ENCODE measurements around the gene CAMK1D.
"Not testable (repeated sequence)": the region's sequence is repeated elsewhere in the genome, so short reads cannot be mapped to it uniquely, and the experiment has no call there.

CAMK1D gene

DNA sequence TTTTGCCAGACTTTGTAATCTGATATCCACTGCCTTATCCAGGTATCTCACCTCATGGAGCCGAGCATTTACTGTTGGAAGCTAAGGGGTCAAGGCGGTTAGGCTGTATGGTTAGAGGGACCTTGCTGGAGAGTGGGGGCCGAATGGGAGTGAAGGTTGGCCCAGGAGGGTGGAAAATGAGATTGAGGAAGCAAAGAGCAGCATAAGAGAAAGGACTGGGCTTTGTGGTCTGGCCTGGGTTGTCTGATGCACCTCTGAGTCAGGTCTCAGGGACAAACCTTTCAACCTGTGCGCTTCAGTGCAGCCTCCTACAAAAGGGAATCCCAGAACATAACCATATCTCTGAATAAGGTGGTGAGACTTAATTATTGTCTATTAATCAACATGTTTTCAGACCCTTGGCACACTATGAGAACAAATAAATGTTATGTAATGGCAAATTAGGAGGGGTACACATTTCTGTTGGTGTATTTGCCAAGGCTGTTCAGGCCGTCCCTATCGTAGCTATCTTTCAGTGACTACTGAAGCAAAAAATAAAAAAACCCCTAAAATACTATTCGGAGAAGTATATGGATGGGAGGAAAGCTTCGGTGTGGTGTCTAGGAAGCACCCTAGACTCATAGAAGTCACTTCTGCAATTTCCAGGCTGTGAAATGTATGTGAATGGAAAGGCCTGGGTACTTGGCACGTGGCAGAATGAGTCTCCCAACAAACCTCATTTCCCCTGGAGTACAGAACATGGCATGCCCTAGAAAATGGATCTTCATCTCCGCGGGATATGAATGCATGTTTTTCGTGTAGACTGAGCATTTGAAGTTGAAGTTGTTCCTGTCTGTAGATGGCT is 4.3 kb downstream of the CAMK1D start:
- H3K36me3 ChIP-seq (ENCODE audit: control insufficient read depth, insufficient read depth, low read length): no peaks in the 10 kb centered on the region
- H3K4me1 ChIP-seq (ENCODE audit: control insufficient read depth, insufficient read depth, low read length): peaks cover 21% of the 10 kb centered on the region
- no peaks in the 10 kb centered on the region for H3K9me3 ChIP-seq (ENCODE audit: control insufficient read depth, insufficient read depth, low read length)
- H3K27me3 ChIP-seq (ENCODE audit: control insufficient read depth, insufficient read depth, low read length): peaks cover 23% of the 10 kb centered on the region
- no peak overlapping the region for H3K27ac ChIP-seq (ENCODE audit: low read depth, low read length)
- H3K9ac ChIP-seq (ENCODE audit: low read depth, low read length): no peak overlapping the region
- H3K4me3 ChIP-seq (ENCODE audit: low read depth, low read length): no peak overlapping the region

DNA sequence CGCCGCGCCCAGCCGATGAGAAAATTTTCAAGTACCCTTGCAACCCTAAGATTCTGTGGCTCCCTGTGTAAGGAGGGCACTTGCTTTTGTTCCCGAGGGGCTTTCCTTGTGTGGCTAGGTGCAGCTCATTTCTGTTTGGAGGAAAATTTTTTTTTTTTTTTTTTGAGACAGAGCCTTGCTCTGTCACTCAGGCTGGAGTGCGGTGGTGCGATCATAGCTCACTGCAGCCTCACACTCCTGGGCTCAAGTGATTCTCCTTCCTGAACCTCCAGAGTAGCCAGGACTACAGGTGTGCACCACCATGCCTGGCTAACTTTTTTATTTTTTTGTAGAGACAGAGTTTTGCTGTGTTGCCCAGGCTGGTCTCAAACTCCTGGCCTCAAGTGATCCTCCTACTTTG is 5.3 kb downstream of the CAMK1D start:
- not testable (repeated sequence) for H3K9me3 ChIP-seq (ENCODE audit: control insufficient read depth, insufficient read depth, low read length); H3K9ac ChIP-seq (ENCODE audit: low read depth, low read length)
- H3K4me1 ChIP-seq (ENCODE audit: control insufficient read depth, insufficient read depth, low read length): peaks cover 32% of the 10 kb centered on the region

DNA sequence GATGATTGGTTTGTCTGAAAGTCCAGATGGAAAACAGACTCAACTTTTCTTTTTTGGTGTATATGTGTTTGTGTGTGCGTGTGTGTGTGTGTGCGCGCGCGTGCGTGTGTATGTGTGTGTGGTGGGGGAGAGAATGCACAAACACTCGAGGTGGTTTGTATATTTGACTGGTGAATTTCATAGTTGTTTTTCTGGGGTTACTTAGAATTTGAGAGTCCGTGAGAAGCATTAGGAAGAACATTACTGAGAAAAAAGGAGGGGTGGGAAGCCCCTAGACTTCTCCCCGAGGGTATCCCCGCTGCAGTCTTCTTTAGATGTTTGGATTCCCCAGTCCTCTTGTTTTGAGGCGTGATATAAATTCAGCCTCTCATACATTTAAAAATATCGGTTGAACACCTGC is 6.0 kb downstream of the CAMK1D start:
- Histone ChIP-seq H3K9ac (ENCODE audit: low read depth, low read length) (no peak overlapping the region), H3K4me1 (ENCODE audit: control insufficient read depth, insufficient read depth, low read length) (peaks cover 36% of the 10 kb centered on the region)

More for the DNA sequence above, 5.3 kb downstream of the CAMK1D start:
- H3K4me3 ChIP-seq (ENCODE audit: low read depth, low read length); H3K27ac ChIP-seq (ENCODE audit: low read depth, low read length); H3K36me3 ChIP-seq (ENCODE audit: control insufficient read depth, insufficient read depth, low read length): not testable (repeated sequence)
- H3K27me3 ChIP-seq (ENCODE audit: control insufficient read depth, insufficient read depth, low read length): peaks cover 22% of the 10 kb centered on the region

DNA sequence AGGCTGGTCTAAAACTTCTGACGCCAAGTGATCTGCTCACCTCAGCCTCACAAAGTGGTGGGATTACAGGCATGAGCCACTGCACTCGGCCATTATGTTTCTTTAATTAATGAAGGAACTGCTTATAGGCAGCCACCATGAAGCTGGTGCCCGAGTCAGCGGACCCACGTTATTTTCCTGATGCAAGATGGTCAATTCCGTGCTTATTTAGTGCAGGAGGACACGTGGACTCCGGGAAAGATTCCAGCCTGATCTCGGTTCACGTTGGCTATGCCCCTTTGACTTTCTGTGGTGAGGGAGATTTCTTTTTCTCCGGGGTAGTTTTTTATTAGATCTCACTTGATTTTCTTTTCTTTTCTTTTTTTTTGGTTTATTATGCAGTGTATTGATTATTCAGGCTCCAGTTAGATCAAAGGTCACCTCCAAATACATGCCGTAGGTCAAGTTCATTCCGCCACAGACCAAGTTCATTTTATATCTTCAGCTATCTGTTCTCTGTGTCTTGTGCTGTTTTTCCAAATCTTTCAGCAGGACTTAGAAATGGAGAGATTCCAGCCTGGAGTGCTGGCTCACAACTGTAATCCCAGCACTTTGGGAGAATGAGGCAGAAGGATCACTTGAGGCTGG is 8.3 kb downstream of the CAMK1D start:
- no peak overlapping the region for H3K9ac ChIP-seq (ENCODE audit: low read depth, low read length)
- no peaks in the 10 kb centered on the region for H3K9me3 ChIP-seq (ENCODE audit: control insufficient read depth, insufficient read depth, low read length)
- H3K4me3 ChIP-seq (ENCODE audit: low read depth, low read length): no peak overlapping the region
- no peaks in the 10 kb centered on the region for H3K27me3 ChIP-seq (ENCODE audit: control insufficient read depth, insufficient read depth, low read length)
- H3K36me3 ChIP-seq (ENCODE audit: control insufficient read depth, insufficient read depth, low read length): no peaks in the 10 kb centered on the region
- no peak overlapping the region for H3K27ac ChIP-seq (ENCODE audit: low read depth, low read length)
- H3K4me1 ChIP-seq (ENCODE audit: control insufficient read depth, insufficient read depth, low read length): peaks cover 33% of the 10 kb centered on the region

More for the DNA sequence above, 6.0 kb downstream of the CAMK1D start:
- H3K27ac ChIP-seq (ENCODE audit: low read depth, low read length): no peak overlapping the region
- no peaks in the 10 kb centered on the region for H3K36me3 ChIP-seq (ENCODE audit: control insufficient read depth, insufficient read depth, low read length)
- no peaks in the 10 kb centered on the region for H3K9me3 ChIP-seq (ENCODE audit: control insufficient read depth, insufficient read depth, low read length)
- H3K27me3 ChIP-seq (ENCODE audit: control insufficient read depth, insufficient read depth, low read length): peaks cover 18% of the 10 kb centered on the region
- no peak overlapping the region for H3K4me3 ChIP-seq (ENCODE audit: low read depth, low read length)

DNA sequence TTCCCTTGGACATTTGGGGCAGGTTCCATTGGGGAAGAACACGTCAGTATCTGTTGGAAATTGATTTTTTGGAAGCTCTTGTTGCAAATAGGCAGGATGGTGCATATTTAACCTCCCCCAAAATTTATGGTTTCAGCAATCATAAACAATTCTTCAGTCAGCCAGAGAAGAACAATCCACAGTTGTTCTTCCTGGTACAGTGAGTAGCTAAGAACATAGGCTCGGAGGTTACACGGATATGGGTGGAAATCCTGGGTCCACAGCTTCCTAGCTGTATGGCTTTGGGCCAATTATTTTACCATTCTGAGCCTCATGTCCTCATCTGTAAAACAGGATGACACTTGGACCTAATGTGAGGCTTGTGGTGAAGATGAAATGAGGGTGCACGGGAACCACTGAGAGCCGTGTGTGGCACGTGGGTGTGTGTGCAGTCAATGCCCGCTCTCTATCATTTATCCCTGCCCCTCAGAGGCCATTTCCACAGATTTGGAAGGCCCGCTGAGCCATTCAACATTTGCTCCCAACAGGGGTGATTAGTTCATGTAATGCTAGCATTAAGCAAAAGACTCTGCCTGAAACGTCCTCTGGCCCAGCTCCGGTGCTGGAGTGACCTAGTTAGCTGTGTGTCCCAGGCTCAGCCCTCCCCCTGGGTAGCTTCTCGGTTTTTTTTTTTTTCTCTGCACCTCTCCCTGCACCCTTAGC is 9.7 kb downstream of the CAMK1D start:
- no peak overlapping the region for H3K27ac ChIP-seq (ENCODE audit: low read depth, low read length)
- H3K27me3 ChIP-seq (ENCODE audit: control insufficient read depth, insufficient read depth, low read length): no peaks in the 10 kb centered on the region
- no peak overlapping the region for H3K4me3 ChIP-seq (ENCODE audit: low read depth, low read length)
- no peaks in the 10 kb centered on the region for H3K36me3 ChIP-seq (ENCODE audit: control insufficient read depth, insufficient read depth, low read length)
- H3K9me3 ChIP-seq (ENCODE audit: control insufficient read depth, insufficient read depth, low read length): no peaks in the 10 kb centered on the region
- H3K9ac ChIP-seq (ENCODE audit: low read depth, low read length): no peak overlapping the region
- peaks cover 26% of the 10 kb centered on the region for H3K4me1 ChIP-seq (ENCODE audit: control insufficient read depth, insufficient read depth, low read length)

DNA sequence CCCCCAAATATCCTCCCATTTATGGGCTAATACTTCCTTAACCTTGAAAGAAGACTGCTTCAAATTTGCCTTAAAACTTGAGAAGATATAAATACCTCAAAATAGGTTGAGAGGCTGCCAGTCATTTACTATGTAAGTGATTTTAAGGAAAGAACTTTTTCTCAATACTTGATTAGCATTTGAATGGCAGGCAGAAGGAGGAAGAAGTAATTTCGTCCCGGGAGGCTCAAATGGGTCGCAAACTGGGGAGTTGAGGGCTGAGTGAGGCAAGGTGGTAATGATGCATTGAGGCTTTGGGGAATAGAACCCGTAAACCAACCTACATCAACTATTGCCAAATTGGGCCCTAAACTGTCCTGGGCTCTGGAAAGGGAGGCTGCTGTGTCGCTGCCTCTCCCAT is 11.1 kb downstream of the CAMK1D start:
- H3K4me3 ChIP-seq (ENCODE audit: low read depth, low read length): no peak overlapping the region
- H3K27me3 ChIP-seq (ENCODE audit: control insufficient read depth, insufficient read depth, low read length): no peaks in the 10 kb centered on the region
- no peaks in the 10 kb centered on the region for H3K9me3 ChIP-seq (ENCODE audit: control insufficient read depth, insufficient read depth, low read length)
- H3K9ac ChIP-seq (ENCODE audit: low read depth, low read length): no peak overlapping the region
- H3K27ac ChIP-seq (ENCODE audit: low read depth, low read length): no peak overlapping the region
- no peaks in the 10 kb centered on the region for H3K36me3 ChIP-seq (ENCODE audit: control insufficient read depth, insufficient read depth, low read length)
- peaks cover 26% of the 10 kb centered on the region for H3K4me1 ChIP-seq (ENCODE audit: control insufficient read depth, insufficient read depth, low read length)

DNA sequence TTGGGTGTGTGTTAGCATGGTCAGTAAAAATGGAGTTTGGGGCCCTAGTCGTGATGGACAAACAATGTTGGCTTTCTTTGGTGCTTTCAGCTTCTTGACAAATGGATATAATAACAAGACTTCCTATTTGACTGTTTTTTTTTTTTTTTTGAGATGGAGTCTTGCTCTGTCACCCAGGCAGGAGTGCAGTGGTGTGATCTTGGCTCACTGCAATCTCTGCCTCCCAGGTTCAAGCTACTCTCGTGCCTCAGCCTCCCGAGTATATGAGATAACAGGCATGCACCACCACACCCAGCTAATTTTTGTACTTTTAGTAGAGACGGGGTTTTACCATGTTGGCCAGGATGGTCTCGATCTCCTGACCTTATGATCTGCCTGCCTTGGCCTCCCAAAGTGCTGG is 11.8 kb downstream of the CAMK1D start:
- not testable (repeated sequence) for H3K9ac ChIP-seq (ENCODE audit: low read depth, low read length); H3K4me3 ChIP-seq (ENCODE audit: low read depth, low read length); H3K9me3 ChIP-seq (ENCODE audit: control insufficient read depth, insufficient read depth, low read length); H3K36me3 ChIP-seq (ENCODE audit: control insufficient read depth, insufficient read depth, low read length); H3K27ac ChIP-seq (ENCODE audit: low read depth, low read length); H3K27me3 ChIP-seq (ENCODE audit: control insufficient read depth, insufficient read depth, low read length)
- H3K4me1 ChIP-seq (ENCODE audit: control insufficient read depth, insufficient read depth, low read length): peaks cover 26% of the 10 kb centered on the region

DNA sequence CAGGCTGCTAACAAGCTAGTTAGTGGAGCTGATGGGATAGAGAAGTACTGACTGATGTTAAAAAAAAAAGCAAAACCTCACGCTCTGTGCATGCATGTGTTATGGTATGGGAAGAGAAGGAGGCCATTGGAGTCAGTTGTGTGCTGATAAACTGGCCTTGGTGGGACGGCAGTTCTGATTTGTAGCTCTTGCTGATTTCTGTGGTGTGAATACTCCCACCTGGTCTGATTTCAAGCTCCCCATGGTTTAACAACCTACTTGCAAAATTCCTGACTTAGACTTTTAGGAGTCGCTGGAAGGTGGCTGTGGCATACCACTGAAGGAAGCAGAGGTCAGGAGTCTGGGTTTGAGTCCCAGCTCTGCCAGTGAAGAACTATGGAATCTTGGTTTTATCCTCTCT is 15.2 kb downstream of the CAMK1D start:
- no peaks in the 10 kb centered on the region for H3K36me3 ChIP-seq (ENCODE audit: control insufficient read depth, insufficient read depth, low read length)
- no peak overlapping the region for H3K9ac ChIP-seq (ENCODE audit: low read depth, low read length)
- no peak overlapping the region for H3K4me3 ChIP-seq (ENCODE audit: low read depth, low read length)
- no peaks in the 10 kb centered on the region for H3K27me3 ChIP-seq (ENCODE audit: control insufficient read depth, insufficient read depth, low read length)
- H3K9me3 ChIP-seq (ENCODE audit: control insufficient read depth, insufficient read depth, low read length): no peaks in the 10 kb centered on the region
- H3K4me1 ChIP-seq (ENCODE audit: control insufficient read depth, insufficient read depth, low read length): peaks cover 15% of the 10 kb centered on the region
- H3K27ac ChIP-seq (ENCODE audit: low read depth, low read length): no peak overlapping the region

DNA sequence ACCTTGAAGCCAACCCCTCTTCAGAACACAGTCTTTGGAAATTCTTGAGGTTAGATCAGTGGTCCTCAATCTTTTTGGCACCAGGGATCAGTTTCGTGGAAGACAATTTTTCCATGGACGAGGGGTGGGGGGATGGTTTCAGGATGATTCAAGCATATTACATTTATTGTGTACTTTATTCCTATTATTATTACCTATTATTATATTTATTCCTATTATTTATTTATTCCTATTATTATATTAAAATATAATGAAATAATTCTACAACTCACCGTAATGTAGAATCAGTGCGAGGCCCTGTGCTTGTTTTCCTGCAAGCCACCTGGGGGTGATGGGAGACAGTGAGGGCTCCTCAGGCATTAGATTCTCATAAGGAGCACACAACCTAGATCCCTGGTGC is 17.9 kb downstream of the CAMK1D start:
- no peaks in the 10 kb centered on the region for H3K36me3 ChIP-seq (ENCODE audit: control insufficient read depth, insufficient read depth, low read length)
- H3K27ac ChIP-seq (ENCODE audit: low read depth, low read length): no peak overlapping the region
- no peaks in the 10 kb centered on the region for H3K4me1 ChIP-seq (ENCODE audit: control insufficient read depth, insufficient read depth, low read length)
- H3K4me3 ChIP-seq (ENCODE audit: low read depth, low read length): no peak overlapping the region
- H3K9ac ChIP-seq (ENCODE audit: low read depth, low read length): no peak overlapping the region
- no peaks in the 10 kb centered on the region for H3K9me3 ChIP-seq (ENCODE audit: control insufficient read depth, insufficient read depth, low read length)
- H3K27me3 ChIP-seq (ENCODE audit: control insufficient read depth, insufficient read depth, low read length): no peaks in the 10 kb centered on the region

DNA sequence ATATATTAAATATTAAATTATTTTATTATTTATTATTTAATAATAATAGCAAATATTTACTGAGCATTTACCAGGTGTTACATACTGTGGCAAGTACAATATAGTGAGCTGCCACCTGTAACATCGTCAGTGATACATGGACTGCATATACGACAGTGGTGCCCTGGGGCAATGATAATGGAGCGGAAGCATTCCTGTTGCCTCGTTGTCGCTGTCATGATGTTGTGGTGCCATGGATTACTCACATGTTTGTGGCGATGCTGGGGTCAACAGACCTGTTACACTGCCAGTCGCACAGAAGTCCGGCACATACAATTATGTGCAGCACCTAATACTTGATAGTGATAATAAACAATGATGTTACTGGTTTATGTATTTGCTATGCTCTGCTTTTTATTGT is 20.6 kb downstream of the CAMK1D start:
- Histone ChIP-seq H3K27me3 (ENCODE audit: control insufficient read depth, insufficient read depth, low read length) (no peaks in the 10 kb centered on the region), H3K4me1 (ENCODE audit: control insufficient read depth, insufficient read depth, low read length) (no peaks in the 10 kb centered on the region), H3K9ac (ENCODE audit: low read depth, low read length) (no peak overlapping the region), H3K9me3 (ENCODE audit: control insufficient read depth, insufficient read depth, low read length) (no peaks in the 10 kb centered on the region), H3K27ac (ENCODE audit: low read depth, low read length) (no peak overlapping the region), H3K4me3 (ENCODE audit: low read depth, low read length) (no peak overlapping the region), H3K36me3 (ENCODE audit: control insufficient read depth, insufficient read depth, low read length) (no peaks in the 10 kb centered on the region)

DNA sequence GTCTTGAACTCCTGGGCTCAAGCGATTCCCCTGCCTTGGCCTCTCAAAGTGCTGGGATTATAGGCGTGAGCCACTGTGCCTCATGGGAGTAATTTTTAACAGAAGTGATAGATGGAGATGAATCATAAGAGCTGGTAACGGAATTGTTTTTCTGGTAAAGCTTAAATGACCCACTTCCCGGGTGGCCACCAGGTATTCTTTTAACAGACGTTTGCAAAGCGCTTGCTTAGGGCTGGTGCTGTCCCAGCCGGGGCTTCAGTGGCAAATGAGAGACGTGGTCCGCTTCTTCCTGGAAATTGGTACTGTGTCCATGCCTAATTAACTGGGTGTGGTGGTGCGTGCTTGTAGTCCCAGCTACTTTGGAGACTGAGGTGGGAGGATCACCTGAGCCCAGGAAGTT is 23.5 kb downstream of the CAMK1D start:
- no peak overlapping the region for H3K9ac ChIP-seq (ENCODE audit: low read depth, low read length)
- no peaks in the 10 kb centered on the region for H3K27me3 ChIP-seq (ENCODE audit: control insufficient read depth, insufficient read depth, low read length)
- no peak overlapping the region for H3K4me3 ChIP-seq (ENCODE audit: low read depth, low read length)
- no peaks in the 10 kb centered on the region for H3K36me3 ChIP-seq (ENCODE audit: control insufficient read depth, insufficient read depth, low read length)
- H3K27ac ChIP-seq (ENCODE audit: low read depth, low read length): no peak overlapping the region
- no peaks in the 10 kb centered on the region for H3K4me1 ChIP-seq (ENCODE audit: control insufficient read depth, insufficient read depth, low read length)
- H3K9me3 ChIP-seq (ENCODE audit: control insufficient read depth, insufficient read depth, low read length): no peaks in the 10 kb centered on the region

All from HUES48 (cell line).